Stimulated activated naive CD8-positive, alpha-beta T cell treated with anti-CD3 and anti-CD28 coated beads, Interleukin-15, amount 100 ng/mL, for 72 hours (primary cell): Measurements from ENCODE around the gene PEX11G.

Source experiments
- ATAC-seq: fragments of 150-1000 bp; cut with Tn5 transposase; 2 replicates; pipeline ENCODE4 v1.10.0; 2021; ENCODE audit warnings: mild to moderate bottlenecking, moderate library complexity
- DNase-seq, 2 donors: peaks; one replicate each; pipeline ENCODE4 v3.0.0; 2021 to 2022
- H3K27ac Mint-ChIP-seq, 2 donors: one replicate each; pipeline ENCODE4 v1.8.0; 2022; ENCODE audit warnings: mild to moderate bottlenecking in 2 of 2, mixed read lengths in 2 of 2, moderate library complexity in 2 of 2
- H3K27me3 Mint-ChIP-seq: one replicate; pipeline ENCODE4 v1.8.0; 2022; ENCODE audit warnings: mixed read lengths
- H3K4me1 Mint-ChIP-seq: one replicate; pipeline ENCODE4 v1.8.0; 2022; ENCODE audit warnings: mild to moderate bottlenecking, mixed read lengths
- H3K4me3 Mint-ChIP-seq, 2 donors: one replicate each; pipeline ENCODE4 v1.8.0; 2022; ENCODE audit warnings: mild to moderate bottlenecking in 2 of 2, mixed read lengths in 2 of 2, moderate library complexity in 1 of 2
- H3K9me3 Mint-ChIP-seq, 2 donors: one replicate each; pipeline ENCODE4 v1.8.0; 2022; ENCODE audit warnings: mixed read lengths in 2 of 2

Gene PEX11G

DNA sequence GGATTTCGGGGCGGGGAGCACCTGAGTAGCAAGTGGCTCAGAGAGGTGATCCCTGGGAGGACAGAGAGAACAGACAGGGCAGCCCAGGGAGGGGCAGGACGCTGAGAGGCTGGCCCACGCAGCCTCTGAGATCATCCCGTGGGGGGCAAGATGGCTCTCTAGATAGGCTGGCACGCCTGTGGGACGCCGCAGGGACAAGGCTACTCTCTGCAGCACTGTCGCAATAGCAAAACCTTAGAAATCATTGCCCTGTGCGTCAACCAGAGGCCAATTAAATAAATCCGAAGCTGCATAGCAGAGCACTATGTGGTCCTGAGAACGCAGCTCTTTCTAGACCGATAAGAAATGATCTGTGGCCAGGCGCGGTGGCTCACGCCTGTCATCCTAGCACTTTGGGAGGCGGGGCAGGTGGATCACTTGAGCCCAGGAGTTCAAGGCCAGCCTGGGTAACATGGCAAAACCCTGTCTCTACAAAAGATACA is 5.1 kb downstream of the PEX11G start:
- H3K9me3 Mint-ChIP-seq = no peaks in the 10 kb centered on the region

DNA sequence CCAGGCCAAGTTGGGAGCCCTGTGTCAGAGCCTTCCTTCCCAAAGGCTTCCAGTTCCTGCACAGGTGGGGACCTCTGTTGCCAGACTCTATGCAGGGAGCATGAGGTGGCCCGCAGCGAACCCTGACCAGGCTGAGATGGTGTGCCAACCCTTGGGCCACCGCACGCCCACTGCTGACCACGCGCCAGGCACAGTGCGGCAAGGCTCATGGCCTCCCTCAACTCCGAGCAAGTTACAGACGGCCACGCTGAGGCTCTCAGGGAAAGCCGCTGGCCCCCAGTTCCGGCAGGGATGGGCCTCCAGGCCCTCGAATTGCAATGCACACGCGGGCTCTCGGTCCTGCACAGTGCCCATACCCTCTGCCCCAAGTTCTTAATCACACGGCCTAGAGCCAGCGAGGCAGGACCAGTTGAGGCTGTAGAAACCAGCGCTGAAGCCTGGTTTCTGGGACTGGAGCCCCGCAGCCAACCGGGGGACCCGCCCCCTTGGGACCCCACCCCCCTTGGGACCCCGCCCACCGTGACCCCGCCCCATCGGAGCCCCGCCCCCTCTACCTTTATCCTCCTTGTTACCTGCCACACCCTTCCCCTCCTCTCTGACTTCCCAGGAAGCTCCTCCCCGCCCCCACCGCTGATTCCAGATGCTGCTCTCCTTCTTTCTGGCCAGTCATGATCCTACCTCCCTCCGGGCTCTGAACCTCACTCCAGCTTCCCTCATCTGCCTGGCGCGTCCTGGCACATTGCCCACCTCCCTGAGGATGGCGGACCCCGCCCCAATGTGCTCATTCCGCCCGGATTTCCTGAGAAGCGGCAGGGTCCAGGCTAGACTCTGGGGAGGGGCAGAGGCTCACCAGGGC is 6.0 kb downstream of the PEX11G start:
- ATAC-seq (no peak), DNase-seq (no peak)
- peaks cover 11% of the 10 kb centered on the region for H3K4me1 Mint-ChIP-seq
- H3K4me3 Mint-ChIP-seq = peak overlapping the region in 1 of 2 donors; percentile 75
- H3K27ac Mint-ChIP-seq = peak overlapping the region in 1 of 2 donors; percentile 86
- H3K9me3 Mint-ChIP-seq = no peaks in the 10 kb centered on the region
- H3K27me3 Mint-ChIP-seq = peaks cover 11% of the 10 kb centered on the region

More for the DNA sequence above, 5.1 kb downstream of the PEX11G start:
- peaks cover 11% of the 10 kb centered on the region for H3K27me3 Mint-ChIP-seq
- ATAC-seq (no peak), DNase-seq (no peak)
- H3K4me3 Mint-ChIP-seq = no peak overlapping the region
- H3K4me1 Mint-ChIP-seq = peaks cover 11% of the 10 kb centered on the region
- no peak overlapping the region for H3K27ac Mint-ChIP-seq

- ATAC-seq (no peak), DNase-seq (no peak)
- peaks cover 11% of the 10 kb centered on the region for H3K27me3 Mint-ChIP-seq
- peaks cover 11% of the 10 kb centered on the region for H3K4me1 Mint-ChIP-seq
- no peak overlapping the region for H3K27ac Mint-ChIP-seq
- H3K9me3 Mint-ChIP-seq = no peaks in the 10 kb centered on the region
- no peak overlapping the region for H3K4me3 Mint-ChIP-seq
Measured at GRCh38 chr19:7480970-7481255, 7.9 kb downstream of the PEX11G start.

GRCh38 chr19:7480222-7480969 is 8.4 kb downstream of the PEX11G start:
- Mint-ChIP-seq H3K9me3 (no peaks in the 10 kb centered on the region), H3K4me1 (peaks cover 11% of the 10 kb centered on the region), H3K27me3 (peaks cover 11% of the 10 kb centered on the region), H3K4me3 (no peak overlapping the region), H3K27ac (peak overlapping the region in 1 of 2 donors; percentile 80)
- no peak for DNase-seq
- no peak for ATAC-seq

- ATAC-seq = peak; percentile 21
- DNase-seq = no peak
Measured at GRCh38 chr19:7478843-7479227, 10.0 kb downstream of the PEX11G start.

GRCh38 chr19:7478173-7478842 is 10.5 kb downstream of the PEX11G start:
- peaks cover 5% of the 10 kb centered on the region for H3K27me3 Mint-ChIP-seq
- peaks cover 6% of the 10 kb centered on the region for H3K4me1 Mint-ChIP-seq
- ATAC-seq (peak; percentile 14), DNase-seq (no peak)
- H3K4me3 Mint-ChIP-seq = no peak overlapping the region
- peak overlapping the region in 1 of 2 donors; percentile 85 for H3K27ac Mint-ChIP-seq
- H3K9me3 Mint-ChIP-seq = no peaks in the 10 kb centered on the region

More at GRCh38 chr19:7478843-7479227, 10.0 kb downstream of the PEX11G start:
- H3K27ac Mint-ChIP-seq = no peak overlapping the region
- no peaks in the 10 kb centered on the region for H3K9me3 Mint-ChIP-seq
- no peak overlapping the region for H3K4me3 Mint-ChIP-seq
- H3K27me3 Mint-ChIP-seq = peaks cover 10% of the 10 kb centered on the region
- H3K4me1 Mint-ChIP-seq = peaks cover 11% of the 10 kb centered on the region

GRCh38 chr19:7477758-7478157 is 11.1 kb downstream of the PEX11G start:
- Mint-ChIP-seq H3K9me3 (no peaks in the 10 kb centered on the region), H3K4me3 (no peak overlapping the region), H3K27ac (peak overlapping the region in 1 of 2 donors; percentile 82), H3K4me1 (peaks cover under 1% of the 10 kb centered on the region), H3K27me3 (no peaks in the 10 kb centered on the region)
- no peak for DNase-seq
- ATAC-seq = no peak

DNA sequence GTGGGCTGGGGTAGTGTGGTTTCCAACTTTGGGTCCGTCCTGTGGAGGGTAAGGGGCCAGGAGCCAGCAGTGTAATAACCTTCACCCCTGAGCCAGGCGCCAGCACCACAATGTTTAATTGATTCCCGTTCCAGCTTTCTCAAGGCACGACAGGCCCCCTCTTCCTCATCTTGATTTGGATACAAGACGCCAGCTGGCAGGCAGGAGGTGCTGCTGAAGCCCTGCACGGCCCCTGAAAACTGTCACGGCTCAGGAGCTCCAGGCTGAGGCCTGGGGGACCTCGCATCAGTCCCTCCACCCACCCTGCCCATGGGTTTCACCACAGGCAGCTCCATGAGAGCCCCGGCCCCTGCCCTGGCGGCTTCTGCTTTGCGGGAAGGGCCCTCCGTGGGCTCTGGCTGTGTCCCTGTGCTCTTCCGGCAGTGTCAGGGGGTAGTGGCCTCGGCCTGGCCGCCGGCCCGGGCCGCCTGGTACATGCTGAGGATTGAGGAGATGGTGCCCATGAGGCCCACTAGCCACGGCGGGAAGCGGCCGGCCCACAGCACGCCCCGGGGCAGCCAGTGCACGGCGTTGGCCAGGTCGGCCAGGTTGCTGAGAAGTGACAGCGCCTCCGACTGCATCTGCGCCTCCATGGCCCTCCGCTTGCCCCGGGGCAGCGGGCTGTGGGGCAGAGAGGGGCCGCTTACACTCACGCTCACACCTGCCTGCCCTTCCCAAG is 11.9 kb downstream of the PEX11G start:
- ATAC-seq = no peak
- H3K27ac Mint-ChIP-seq = no peak overlapping the region

GRCh38 chr19:7476241-7476640 is 12.6 kb downstream of the PEX11G start:
- ATAC-seq = no peak
- H3K4me1 Mint-ChIP-seq = no peaks in the 10 kb centered on the region
- no peak overlapping the region for H3K4me3 Mint-ChIP-seq
- no peak for DNase-seq
- H3K9me3 Mint-ChIP-seq = no peaks in the 10 kb centered on the region
- H3K27me3 Mint-ChIP-seq = no peaks in the 10 kb centered on the region
- H3K27ac Mint-ChIP-seq = no peak overlapping the region

More for the DNA sequence above, 11.9 kb downstream of the PEX11G start:
- DNase-seq = no peak
- no peaks in the 10 kb centered on the region for H3K27me3 Mint-ChIP-seq
- no peak overlapping the region for H3K4me3 Mint-ChIP-seq
- H3K9me3 Mint-ChIP-seq = no peaks in the 10 kb centered on the region
- H3K4me1 Mint-ChIP-seq = no peaks in the 10 kb centered on the region

DNA sequence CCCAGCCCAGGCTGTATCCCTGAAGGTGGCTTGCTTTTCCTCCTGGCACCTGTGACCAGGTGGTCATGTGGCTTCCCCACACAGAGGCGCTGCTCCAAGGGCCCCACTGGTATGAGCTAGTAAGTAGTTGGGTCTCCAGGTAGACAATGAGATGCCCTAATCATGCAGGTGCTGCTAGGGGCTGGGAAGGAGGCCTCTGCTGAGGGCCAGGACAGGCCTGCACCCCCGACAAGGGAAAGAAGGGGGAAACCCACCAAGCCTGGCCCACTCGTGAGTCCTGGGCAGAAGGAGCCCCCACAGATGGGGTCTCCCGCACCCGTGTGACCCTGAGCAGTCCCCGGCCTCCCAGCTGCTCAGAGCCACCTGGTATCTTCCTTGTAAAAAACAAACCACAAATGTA is 13.2 kb downstream of the PEX11G start:
- Mint-ChIP-seq H3K4me1 (no peaks in the 10 kb centered on the region), H3K9me3 (no peaks in the 10 kb centered on the region), H3K27me3 (no peaks in the 10 kb centered on the region), H3K4me3 (no peak overlapping the region), H3K27ac (no peak overlapping the region)
- DNase-seq (no peak), ATAC-seq (no peak)

GRCh38 chr19:7471696-7472615 is 16.9 kb downstream of the PEX11G start:
- no peaks in the 10 kb centered on the region for H3K9me3 Mint-ChIP-seq
- H3K4me3 Mint-ChIP-seq = no peak overlapping the region
- no peaks in the 10 kb centered on the region for H3K4me1 Mint-ChIP-seq
- H3K27me3 Mint-ChIP-seq = no peaks in the 10 kb centered on the region
- peak overlapping the region; percentile 52 to 64 for H3K27ac Mint-ChIP-seq
- DNase-seq (no peak), ATAC-seq (no peak)

GRCh38 chr19:7470540-7471305 is 18.1 kb downstream of the PEX11G start:
- Mint-ChIP-seq H3K4me1 (no peaks in the 10 kb centered on the region), H3K9me3 (no peaks in the 10 kb centered on the region), H3K27ac (peak overlapping the region in 1 of 2 donors; percentile 59), H3K4me3 (no peak overlapping the region), H3K27me3 (no peaks in the 10 kb centered on the region)
- DNase-seq (no peak), ATAC-seq (no peak)

GRCh38 chr19:7469669-7470285 is 19.1 kb downstream of the PEX11G start:
- ATAC-seq (no peak), DNase-seq (no peak)
- H3K4me3 Mint-ChIP-seq = no peak overlapping the region
- H3K9me3 Mint-ChIP-seq = no peaks in the 10 kb centered on the region
- no peaks in the 10 kb centered on the region for H3K4me1 Mint-ChIP-seq
- H3K27ac Mint-ChIP-seq = no peak overlapping the region
- H3K27me3 Mint-ChIP-seq = no peaks in the 10 kb centered on the region
